Right ventricle myocardium inferior (tissue), 1 donor: ENCODE data around the gene CDC42EP4. TPM values are rescaled to one million over a fixed set of nuclear protein-coding genes. Genes with fewer than 3 reads are reported as not detected.

Source experiments
- ATAC-seq: fragments of 200-7000 bp; cut with Tn5 transposase; one replicate; pipeline ENCODE4 v1.9.1; 2020; ENCODE audit warnings: mild to moderate bottlenecking, moderate library complexity
- DNase-seq: peaks from one replicate; pipeline ENCODE4 v3.0.0; 2021; ENCODE audit errors: missing footprints
- intact Hi-C: fragments of 100-400 bp; cut with DNase I; formaldehyde crosslinking; loops from one replicate; pipeline ENCODE4 v1.11.0; 2022
- total RNA-seq: library from RNA; stranded (reverse); fragmentation: NEBNext Ultra II Directional; extraction: Animal tissue kit (Norgen Biotek cat#: 25700); gene quantifications from one replicate; pipeline ENCODE4 v1.2.1, GENCODE V29; 2021
- donor health status: DM: no; HTN: yes; CAD: no; lungs with severe emphysema.

The CDC42EP4 gene
- total RNA-seq, 1 donor from 2014 or later: 58.8 TPM

- intact Hi-C loops: loop anchor here (2.0 kb wide), 1 partner anchor 15 kb away; no protein-coding TSS in a partner anchor
- ATAC-seq: peak; percentile 5
- peak; percentile 79 for DNase-seq
Observed at GRCh38 chr17:73308017-73308823, 3.6 kb downstream of the CDC42EP4 start.

- no peak for DNase-seq
- intact Hi-C loops: no loop called here
- no peak for ATAC-seq
Observed at GRCh38 chr17:73307130-73307529, 4.7 kb downstream of the CDC42EP4 start.

- DNase-seq (no peak), ATAC-seq (no peak)
- intact Hi-C loops: no loop called here
Observed at GRCh38 chr17:73305845-73306836, 5.7 kb downstream of the CDC42EP4 start.

DNA sequence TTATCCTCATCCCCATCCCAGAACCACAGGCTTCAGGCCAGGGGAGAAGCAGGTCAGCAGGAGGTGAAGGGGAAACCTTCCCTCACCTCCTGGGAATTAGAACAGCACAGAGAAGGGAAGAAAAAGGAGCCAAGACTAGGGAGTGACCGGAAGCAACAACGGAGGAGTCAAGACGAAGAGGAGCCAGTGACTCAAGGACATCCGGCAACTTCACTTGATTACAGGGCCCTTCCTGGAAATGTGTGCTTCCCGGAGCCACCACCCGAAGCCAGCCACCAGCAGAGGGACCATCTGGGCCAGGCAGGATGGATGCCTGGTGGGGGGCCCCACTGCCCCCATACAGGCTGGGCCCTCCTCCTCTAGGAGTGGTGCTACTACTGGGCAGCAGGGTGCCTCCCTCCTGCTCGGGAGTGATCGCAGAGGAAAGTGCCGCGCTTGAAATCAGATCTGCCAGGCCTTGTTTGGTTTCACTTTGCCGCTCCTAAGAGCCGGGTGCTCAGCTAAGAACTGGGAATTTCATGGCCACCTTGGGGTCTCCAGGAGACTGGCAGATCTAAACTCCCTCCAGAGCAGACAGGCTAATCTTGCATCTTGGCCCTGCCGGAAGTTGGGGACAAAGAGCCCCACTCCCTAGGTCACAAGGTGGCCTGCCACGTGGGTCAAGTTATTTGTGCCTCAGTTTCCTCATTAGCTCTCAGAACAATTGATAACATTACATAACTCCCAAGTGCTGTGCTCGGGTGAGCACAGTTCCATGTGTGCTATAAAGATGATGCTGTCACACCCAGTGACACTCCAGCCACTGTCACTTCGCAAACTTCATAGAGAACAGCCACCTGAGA is 6.6 kb downstream of the CDC42EP4 start:
- intact Hi-C loops: no loop called here
- peak; percentile 59 for ATAC-seq
- DNase-seq: peak; percentile 83

DNA sequence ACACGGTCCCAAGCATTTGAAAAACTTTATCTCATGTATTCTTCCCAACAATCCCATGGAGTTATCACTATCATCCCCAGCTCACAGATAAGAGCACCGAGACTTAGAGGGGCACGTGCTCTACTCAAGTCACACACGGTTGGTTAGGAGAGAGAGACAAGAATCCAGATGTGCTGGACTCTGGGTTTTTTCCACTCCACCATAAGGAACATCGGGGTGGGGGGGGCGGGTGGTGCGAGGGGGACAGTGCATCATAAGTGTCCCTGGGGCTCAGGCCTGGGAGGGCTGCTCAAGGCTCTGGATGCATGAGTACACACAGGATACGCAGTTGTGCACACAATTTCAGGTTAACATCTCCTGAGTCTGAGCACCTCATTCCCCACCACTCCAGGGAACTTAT is 7.4 kb downstream of the CDC42EP4 start:
- ATAC-seq (peak; percentile 9), DNase-seq (no peak)
- intact Hi-C loops: no loop called here

DNA sequence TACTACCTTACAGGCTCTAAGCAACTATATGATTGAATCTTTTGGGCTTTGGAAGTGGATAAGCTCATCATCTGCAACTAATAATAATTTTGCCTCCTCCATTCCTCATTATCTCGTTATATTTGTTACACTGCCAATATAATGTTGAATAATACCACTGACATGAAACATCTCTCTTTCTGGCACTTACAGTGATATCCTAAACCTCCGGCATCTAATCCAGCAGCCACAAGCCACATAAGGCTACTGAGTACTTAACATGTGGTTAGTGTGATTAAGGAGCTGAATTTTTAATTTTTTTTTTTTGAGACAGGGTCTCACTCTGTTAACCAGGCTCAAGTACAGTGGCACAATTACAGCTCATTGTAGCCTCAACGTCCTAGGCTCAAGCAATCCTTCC is 9.6 kb downstream of the CDC42EP4 start:
- DNase-seq: peak; percentile 2
- ATAC-seq: no peak
- intact Hi-C loops: no loop called here

DNA sequence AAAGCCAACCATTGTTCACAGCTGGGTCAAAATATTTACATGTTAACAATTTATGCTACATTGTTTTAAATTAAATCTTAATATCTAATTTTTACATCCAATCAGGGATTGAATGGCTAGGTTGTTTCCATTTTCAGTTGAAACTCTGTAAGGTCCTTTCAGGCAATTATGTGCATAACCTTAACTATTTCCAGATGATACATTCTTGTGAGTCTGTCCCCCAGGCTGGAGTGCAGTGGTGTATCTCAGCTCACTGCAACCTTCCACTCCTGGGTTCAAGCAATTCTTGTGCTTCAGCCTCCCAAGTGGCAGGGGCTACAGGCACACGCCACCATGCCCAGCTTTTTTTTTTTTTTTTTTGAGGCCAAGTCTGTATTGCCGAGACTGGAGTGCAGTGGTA is 10.4 kb downstream of the CDC42EP4 start:
- no peak for ATAC-seq
- intact Hi-C loops: no loop called here
- DNase-seq: no peak

GRCh38 chr17:73300392-73300791 is 11.4 kb downstream of the CDC42EP4 start:
- intact Hi-C loops: no loop called here
- ATAC-seq: no peak

GRCh38 chr17:73297934-73298861 is 13.6 kb downstream of the CDC42EP4 start:
- ATAC-seq: no peak
- peak; percentile 53 for DNase-seq

More at GRCh38 chr17:73300392-73300791, 11.4 kb downstream of the CDC42EP4 start:
- DNase-seq: no peak

DNA sequence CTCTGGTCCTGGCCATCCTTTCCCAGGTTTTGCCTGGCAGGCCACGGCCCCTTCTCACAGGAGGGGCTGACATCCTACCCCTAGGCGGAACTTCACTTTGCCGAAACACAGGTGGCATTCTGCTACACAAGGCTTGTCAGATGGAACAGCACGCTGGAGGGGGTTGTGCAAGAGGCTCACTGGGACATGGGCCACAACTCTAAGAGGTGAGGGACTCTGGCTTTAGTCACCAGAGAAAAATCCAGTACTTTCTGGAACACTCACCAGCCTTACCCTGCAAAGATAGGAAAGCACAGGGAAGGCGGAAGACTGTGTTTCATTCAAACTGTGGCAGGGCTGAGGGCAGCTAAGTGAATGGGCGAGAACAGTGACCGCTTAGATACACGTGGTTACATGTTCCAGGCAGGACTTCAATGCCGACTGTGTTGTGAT is 18.3 kb downstream of the CDC42EP4 start:
- peak; percentile 56 for ATAC-seq
- peak; percentile 80 for DNase-seq
- intact Hi-C loops: loop anchor here (2.0 kb wide), 1 partner anchor 15 kb away; no protein-coding TSS in a partner anchor

More at GRCh38 chr17:73297934-73298861, 13.6 kb downstream of the CDC42EP4 start:
- intact Hi-C loops: no loop called here

DNA sequence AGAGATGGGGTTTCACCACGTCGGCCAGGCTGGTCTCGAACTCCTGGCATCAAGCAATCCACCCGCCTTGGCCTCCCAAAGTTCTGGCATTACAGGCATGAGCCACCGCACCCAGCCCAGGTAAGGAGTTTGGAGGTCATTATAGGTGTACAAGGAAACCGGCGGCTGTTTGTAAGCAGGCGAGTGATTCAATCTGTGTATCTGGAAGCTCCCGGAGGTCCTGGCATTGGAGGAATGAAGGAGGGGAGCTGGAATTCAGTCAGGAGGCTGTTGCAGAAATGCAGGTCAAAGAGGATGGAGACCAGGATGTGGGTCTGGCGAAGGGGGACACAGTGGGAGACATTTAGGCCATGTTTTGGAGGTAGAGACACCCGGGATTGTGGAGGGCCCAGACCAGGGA is 18.8 kb downstream of the CDC42EP4 start:
- no peak for ATAC-seq
- no peak for DNase-seq
- intact Hi-C loops: loop anchor here (2.0 kb wide), 1 partner anchor 16 kb away; no protein-coding TSS in a partner anchor

- peak; percentile 77 for ATAC-seq
- intact Hi-C loops: loop anchor here (2.0 kb wide), 1 partner anchor 17 kb away; no protein-coding TSS in a partner anchor
- DNase-seq: peak; percentile 84
Observed at GRCh38 chr17:73292031-73292531, 19.7 kb downstream of the CDC42EP4 start.

DNA sequence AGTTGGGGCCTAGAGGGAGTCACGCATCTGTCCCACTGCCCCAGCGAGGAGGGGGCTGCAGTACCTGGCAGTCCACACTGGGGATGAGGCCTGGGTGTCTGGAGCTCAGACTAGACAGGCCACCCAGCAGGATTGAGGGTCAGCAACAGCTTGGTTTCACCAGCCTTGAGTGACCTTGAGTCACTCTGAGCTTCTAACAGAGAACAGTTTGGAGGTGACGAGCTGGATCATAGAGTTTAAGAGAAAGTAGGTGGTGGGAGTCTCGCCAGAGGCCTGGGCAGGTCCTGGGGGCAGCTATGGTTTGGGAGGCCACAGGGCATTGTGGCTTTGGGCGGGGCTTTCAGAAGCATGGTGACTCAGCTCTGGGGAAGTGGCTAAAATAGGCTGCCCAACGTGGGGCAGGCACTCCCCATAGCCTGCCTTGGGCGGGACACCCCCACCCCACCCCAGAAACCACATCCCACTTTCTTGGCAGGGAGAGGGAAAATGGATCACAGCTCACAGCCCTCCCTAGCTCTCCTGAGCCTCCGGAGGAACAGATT is 20.5 kb downstream of the CDC42EP4 start:
- intact Hi-C loops: no loop called here
- peak; percentile 79 for DNase-seq
- peak; percentile 24 for ATAC-seq

DNA sequence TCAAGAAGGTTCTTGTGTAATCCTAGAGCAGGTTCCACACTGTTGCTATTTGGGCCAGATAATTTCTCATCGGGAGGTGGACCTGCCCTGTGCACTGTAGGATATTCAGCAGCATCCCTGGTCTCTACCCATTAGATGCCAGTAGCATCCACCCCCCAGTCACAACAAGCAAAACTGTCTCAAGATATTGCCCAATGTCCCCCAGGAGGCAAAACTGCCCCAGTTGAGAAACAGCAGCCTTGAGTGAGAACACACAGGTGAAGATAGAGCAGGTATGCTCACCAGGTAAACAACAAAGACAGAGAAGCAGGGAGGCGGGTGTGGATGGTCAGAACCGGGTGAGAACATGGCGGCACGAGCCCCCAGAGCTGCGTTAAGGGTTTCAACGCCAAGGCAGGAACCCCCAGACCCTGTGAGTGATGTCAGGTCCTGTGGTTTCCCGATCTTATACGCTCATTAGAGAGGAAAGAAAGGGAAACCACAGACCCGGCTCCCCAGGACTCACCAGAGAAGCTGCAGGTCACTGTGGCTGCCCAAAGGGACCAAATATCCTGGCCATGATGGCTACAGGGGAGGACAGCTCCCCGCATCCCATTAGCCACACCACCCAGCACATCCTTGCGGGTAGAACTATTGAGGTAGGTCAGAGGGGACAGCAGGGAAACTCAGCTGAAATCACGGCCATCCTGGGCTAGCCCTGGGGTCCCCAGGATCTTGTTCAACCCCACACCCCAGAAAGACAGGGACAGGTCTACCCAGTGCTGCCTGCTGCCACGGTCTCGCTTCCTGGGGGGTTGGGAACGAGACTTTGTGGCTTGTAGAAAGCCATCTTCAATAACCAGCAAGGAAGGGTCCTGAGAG is 21.2 kb downstream of the CDC42EP4 start:
- ATAC-seq: no peak
- intact Hi-C loops: no loop called here
- DNase-seq: peak; percentile 34

- intact Hi-C loops: no loop called here
- DNase-seq (no peak), ATAC-seq (no peak)
Observed at GRCh38 chr17:73289549-73290254, 22.1 kb downstream of the CDC42EP4 start.
